Breast epithelium (tissue), 4 donors: ENCODE data around the gene CASK. TPM values are rescaled to one million over a fixed set of nuclear protein-coding genes. Genes with fewer than 3 reads are reported as not detected.

Experiments
- DNase-seq, 2 donors: peaks; one replicate each; pipeline ENCODE4 v3.0.0-alpha.2; 2019; ENCODE audit warnings: low spot score in 2 of 2
- H3K27ac ChIP-seq, 2 donors: fragments of 200-600 bp; sonication (generic) in 1 of 2; one replicate each; pipeline ENCODE4 v1.5.1; 2016 to 2019; ENCODE audit warnings: mild to moderate bottlenecking in 1 of 2
- H3K27me3 ChIP-seq, 2 donors: fragments of 200-600 bp; sonication (generic) in 1 of 2; one replicate each; pipeline versions ENCODE4 v1.5.1 to v1.6.0; 2017 to 2019; ENCODE audit warnings: control low read depth in 1 of 2, mild to moderate bottlenecking in 1 of 2
- H3K36me3 ChIP-seq: fragments of 200-600 bp; one replicate; pipeline ENCODE4 v1.5.1; 2019
- H3K4me1 ChIP-seq, 2 donors: fragments of 200-600 bp; sonication (generic); one replicate each; pipeline ENCODE4 v1.5.1; 2016 to 2019; ENCODE audit warnings: control low read depth in 1 of 2
- H3K4me3 ChIP-seq, 3 donors: fragments of 200-600 bp; sonication (generic); 1 replicate in 2 of 3; 2 replicates in 1 of 3; pipeline ENCODE4 v1.5.1; 2016 to 2019; ENCODE audit warnings: mild to moderate bottlenecking in 3 of 3, moderate library complexity in 2 of 3
- H3K9me3 ChIP-seq, 2 donors: fragments of 200-600 bp; sonication (generic) in 1 of 2; one replicate each; pipeline ENCODE4 v1.5.1; 2016 to 2019; ENCODE audit warnings: control low read depth in 1 of 2
- CTCF ChIP-seq, 3 donors: fragments of 450-650 bp; IDR thresholded peaks; one replicate each; pipeline ENCODE4 v1.5.1; 2016 to 2017; ENCODE audit warnings: antibody characterized with exemption in 3 of 3, mild to moderate bottlenecking in 3 of 3, moderate library complexity in 3 of 3
- POLR2A ChIP-seq: fragments of 450-650 bp; IDR thresholded peaks from one replicate; pipeline ENCODE4 v1.6.1; 2016; ENCODE audit warnings: antibody characterized with exemption, mild to moderate bottlenecking, moderate library complexity
- POLR2AphosphoS5 ChIP-seq, 3 donors: sonication (generic); formaldehyde crosslinking; IDR thresholded peaks; one replicate each; pipeline ENCODE4 v1.6.1; 2017; ENCODE audit warnings: antibody characterized with exemption in 3 of 3
- intact Hi-C: fragments of 100-400 bp; cut with DNase I; formaldehyde crosslinking; loops from one replicate; pipeline ENCODE4 v1.15.1; 2023; ENCODE audit warnings: low total_unique reads
- total RNA-seq, 3 donors: library from RNA; depleted of rRNA; stranded (reverse); fragments of >200 nt; gene quantifications; one replicate each; pipeline ENCODE4 v1.1.0, GENCODE V29; 2016

The CASK gene
- total RNA-seq, 3 donors from 2014 or later = 34.4 to 103 (median 52.4) TPM

GRCh38 chrX:41958861-41959260, 35.5 kb upstream of the CASK start:
- Histone ChIP-seq H3K36me3 (no peaks in the 10 kb centered on the region), H3K4me3 (no peak overlapping the region), H3K27me3 (peaks cover 0 to 16% of the 10 kb centered on the region in 2 donors), H3K9me3 (no peaks in the 10 kb centered on the region), H3K27ac (no peak overlapping the region), H3K4me1 (no peaks in the 10 kb centered on the region)
- no peak for TF ChIP-seq POLR2A
- TF ChIP-seq CTCF (IDR thresholded peaks at IDR 0.05) = no peak
- no peak for TF ChIP-seq POLR2AphosphoS5 (IDR thresholded peaks at IDR 0.05)
- DNase-seq = no peak
- intact Hi-C loops = no loop called here

- no peaks in the 10 kb centered on the region for H3K36me3 ChIP-seq
- intact Hi-C loops = no loop called here
- no peaks in the 10 kb centered on the region for H3K9me3 ChIP-seq
- DNase-seq = no peak
- peaks cover 0 to 16% of the 10 kb centered on the region in 2 donors for H3K27me3 ChIP-seq
- no peak overlapping the region for H3K27ac ChIP-seq
- no peaks in the 10 kb centered on the region for H3K4me1 ChIP-seq
- H3K4me3 ChIP-seq = no peak overlapping the region
- no peak for TF ChIP-seq POLR2A
- TF ChIP-seq POLR2AphosphoS5 (IDR thresholded peaks at IDR 0.05) = no peak
- TF ChIP-seq CTCF (IDR thresholded peaks at IDR 0.05) = no peak
These were observed 32.7 kb upstream of the CASK start for GRCh38 chrX:41956027-41956426.

GRCh38 chrX:41952102-41952501, 28.7 kb upstream of the CASK start:
- TF ChIP-seq POLR2A (no peak), CTCF (IDR thresholded peaks at IDR 0.05) (no peak), POLR2AphosphoS5 (IDR thresholded peaks at IDR 0.05) (no peak)
- no peak overlapping the region for H3K27ac ChIP-seq
- no peaks in the 10 kb centered on the region for H3K4me1 ChIP-seq
- H3K9me3 ChIP-seq = no peaks in the 10 kb centered on the region
- H3K27me3 ChIP-seq = peaks cover 0 to 23% of the 10 kb centered on the region in 2 donors
- DNase-seq = no peak
- no peak overlapping the region for H3K4me3 ChIP-seq
- intact Hi-C loops = no loop called here
- no peaks in the 10 kb centered on the region for H3K36me3 ChIP-seq

- DNase-seq = no peak
- H3K9me3 ChIP-seq = no peaks in the 10 kb centered on the region
- TF ChIP-seq POLR2A = no peak
- no peak for TF ChIP-seq POLR2AphosphoS5 (IDR thresholded peaks at IDR 0.05)
- no peak for TF ChIP-seq CTCF (IDR thresholded peaks at IDR 0.05)
- H3K4me1 ChIP-seq = no peaks in the 10 kb centered on the region
- H3K36me3 ChIP-seq = no peaks in the 10 kb centered on the region
- no peak overlapping the region for H3K4me3 ChIP-seq
- H3K27me3 ChIP-seq = peaks cover 0 to 47% of the 10 kb centered on the region in 2 donors
- H3K27ac ChIP-seq = no peak overlapping the region
- intact Hi-C loops = no loop called here
These were observed 23.7 kb upstream of the CASK start for GRCh38 chrX:41946989-41947612.

GRCh38 chrX:41946235-41946634, 22.9 kb upstream of the CASK start:
- no peaks in the 10 kb centered on the region for H3K9me3 ChIP-seq
- DNase-seq = no peak
- TF ChIP-seq CTCF (IDR thresholded peaks at IDR 0.05) (no peak), POLR2A (no peak), POLR2AphosphoS5 (IDR thresholded peaks at IDR 0.05) (no peak)
- no peak overlapping the region for H3K4me3 ChIP-seq
- peaks cover 0 to 47% of the 10 kb centered on the region in 2 donors for H3K27me3 ChIP-seq
- intact Hi-C loops = no loop called here
- H3K36me3 ChIP-seq = no peaks in the 10 kb centered on the region
- H3K4me1 ChIP-seq = no peaks in the 10 kb centered on the region
- no peak overlapping the region for H3K27ac ChIP-seq
